GM13976 (cell line): ENCODE measurements around the gene GALNT2.

Experiments
- DNase-seq: peaks from one replicate; pipeline ENCODE4 v3.0.0; 2012; ENCODE audit warnings: low spot score
- CTCF ChIP-seq: IDR thresholded peaks from 2 replicates; pipeline ENCODE4 v1.5.1; 2012; ENCODE audit warnings: borderline replicate concordance, mild to moderate bottlenecking; ENCODE audit not compliant: insufficient read depth; ENCODE audit errors: extremely low read depth, missing control alignments, control extremely low read depth
- in situ Hi-C: fragments of 300-500 bp; cut with MboI; formaldehyde crosslinking; loops from one replicate; pipeline ENCODE4 v1.12.0; 2022; ENCODE audit warnings: low sequenced_read_pairs, mixed read lengths, inconsistent platforms; ENCODE audit not compliant: unreplicated experiment

GALNT2 gene

GRCh38 chr1:230068952-230069684 lies 2.1 kb downstream of the GALNT2 start:
- no peak for TF ChIP-seq CTCF
- DNase-seq, result no peak
- in situ Hi-C loops, result no loop called here

- no peak for DNase-seq
- TF ChIP-seq CTCF, result no peak
- in situ Hi-C loops, result no loop called here
Observed at GRCh38 chr1:230069796-230070195, 2.8 kb downstream of the GALNT2 start.

- TF ChIP-seq CTCF, result no peak
- in situ Hi-C loops, result no loop called here
- no peak for DNase-seq
Observed at GRCh38 chr1:230070321-230071208, 3.5 kb downstream of the GALNT2 start.

GRCh38 chr1:230071316-230071715 lies 4.3 kb downstream of the GALNT2 start:
- in situ Hi-C loops, result no loop called here
- DNase-seq, result no peak
- no peak for TF ChIP-seq CTCF

GRCh38 chr1:230072296-230072695 lies 5.3 kb downstream of the GALNT2 start:
- in situ Hi-C loops, result no loop called here
- no peak for DNase-seq
- no peak for TF ChIP-seq CTCF

- no peak for DNase-seq
- TF ChIP-seq CTCF, result no peak
- in situ Hi-C loops, result no loop called here
Observed at GRCh38 chr1:230072866-230073265, 5.8 kb downstream of the GALNT2 start.
